Lower leg skin (tissue), 3 donors: ENCODE data around the gene CHST5.

Source experiments
- CTCF ChIP-seq, 3 donors: fragments of 450-650 bp; IDR thresholded peaks; one replicate each; pipeline ENCODE4 v1.5.1; 2016; ENCODE audit warnings: antibody characterized with exemption in 3 of 3, mild to moderate bottlenecking in 3 of 3, moderate library complexity in 2 of 3
- POLR2A ChIP-seq, 2 donors: fragments of 450-650 bp; IDR thresholded peaks; one replicate each; pipeline ENCODE4 v1.6.1; 2016 to 2017; ENCODE audit warnings: antibody characterized with exemption in 2 of 2, mild to moderate bottlenecking in 1 of 2, moderate library complexity in 1 of 2

- TF ChIP-seq CTCF (IDR thresholded peaks at IDR 0.05) (no peak), POLR2A (IDR thresholded peaks at IDR 0.05) (no peak)
Observed at GRCh38 chr16:75578725-75579124, 42.8 kb upstream of the CHST5 start.
